ENCODE results near the gene PACRG.

PACRG gene

GRCh38 chr6:163152701-163153100, 424.9 kb downstream of the PACRG start:
- no peak for DNase-seq

- no peak for DNase-seq
These were observed 431.3 kb downstream of the PACRG start for GRCh38 chr6:163159110-163159509.

GRCh38 chr6:163159689-163160088, 431.9 kb downstream of the PACRG start:
- no peak for DNase-seq

- no peak for DNase-seq
These were observed 434.5 kb downstream of the PACRG start for GRCh38 chr6:163162007-163162873.

- no peak for DNase-seq
These were observed 435.1 kb downstream of the PACRG start for GRCh38 chr6:163162874-163163213.

GRCh38 chr6:163164175-163164900, 436.6 kb downstream of the PACRG start:
- no peak for DNase-seq

GRCh38 chr6:163165155-163165910, 437.6 kb downstream of the PACRG start:
- DNase-seq = no peak

GRCh38 chr6:163165922-163166321, 438.1 kb downstream of the PACRG start:
- DNase-seq = no peak

GRCh38 chr6:163166507-163166906, 438.7 kb downstream of the PACRG start:
- DNase-seq = no peak

GRCh38 chr6:163169521-163169920, 441.7 kb downstream of the PACRG start:
- DNase-seq = no peak

- no peak for DNase-seq
These were observed 442.6 kb downstream of the PACRG start for GRCh38 chr6:163170294-163170883.

GRCh38 chr6:163173741-163174140, 446.0 kb downstream of the PACRG start:
- DNase-seq = no peak

- DNase-seq = no peak
These were observed 447.5 kb downstream of the PACRG start for GRCh38 chr6:163175301-163175700.

GRCh38 chr6:163176097-163176496, 448.3 kb downstream of the PACRG start:
- no peak for DNase-seq

GRCh38 chr6:163177007-163177406, 449.2 kb downstream of the PACRG start:
- no peak for DNase-seq

GRCh38 chr6:163177892-163178420, 450.2 kb downstream of the PACRG start:
- DNase-seq = no peak

- DNase-seq = no peak
These were observed 451.3 kb downstream of the PACRG start for GRCh38 chr6:163179061-163179460.

GRCh38 chr6:163179721-163180120, 451.9 kb downstream of the PACRG start:
- DNase-seq = no peak

- DNase-seq = no peak
These were observed 453.2 kb downstream of the PACRG start for GRCh38 chr6:163180874-163181541.

- no peak for DNase-seq
These were observed 453.9 kb downstream of the PACRG start for GRCh38 chr6:163181666-163182180.

- DNase-seq = no peak
These were observed 454.9 kb downstream of the PACRG start for GRCh38 chr6:163182696-163183095.

GRCh38 chr6:163183806-163184205, 456.0 kb downstream of the PACRG start:
- no peak for DNase-seq

All from T1000 (cell line).